Measurements from ENCODE around the gene UGT1A5. TPM values are rescaled to one million over a fixed set of nuclear protein-coding genes. Genes with fewer than 3 reads are reported as not detected.

The UGT1A5 gene
- total and polyA plus RNA-seq, 2 of the 13 experiments (the other 11 are each of a cell fraction or from before 2014, with no cell fraction given): not detected

GRCh38 chr2:233745073-233745755 lies 32.5 kb downstream of the UGT1A5 start (continued):
- TF ChIP-seq ZNF562 (CRISPR knock-in tag; IDR thresholded peaks at IDR 0.05; ENCODE audit: borderline replicate concordance) (peak; percentile 48; the same call in 1 of the 2 replicates), SIX1 (CRISPR knock-in tag; IDR thresholded peaks at IDR 0.05; ENCODE audit: borderline replicate concordance) (peak; percentile 94), ZNF383 (CRISPR knock-in tag; IDR thresholded peaks at IDR 0.05; ENCODE audit: borderline replicate concordance) (no peak), ZKSCAN5 (CRISPR knock-in tag; IDR thresholded peaks at IDR 0.05) (0 out of 2 replicates have a peak, but pooled peaks have one; percentile 33), ZBTB46 (CRISPR knock-in tag; IDR thresholded peaks at IDR 0.05; ENCODE audit: borderline replicate concordance) (no peak), HOXA5 (CRISPR knock-in tag; IDR thresholded peaks at IDR 0.05) (peak; percentile 93), ZNF800 (CRISPR knock-in tag; IDR thresholded peaks at IDR 0.05) (no peak; the same call in 1 of the 2 replicates), NFE2 (CRISPR knock-in tag; IDR thresholded peaks at IDR 0.05) (0 out of 2 replicates have a peak, but pooled peaks have one; percentile 21), ZMYM2 (CRISPR knock-in tag; IDR thresholded peaks at IDR 0.05) (peak; percentile 69), KDM3A (CRISPR knock-in tag; IDR thresholded peaks at IDR 0.05; ENCODE audit: low read depth) (peak; percentile 70; the same call in 1 of the 2 replicates), ZNF512B (CRISPR knock-in tag; IDR thresholded peaks at IDR 0.05; ENCODE audit: borderline replicate concordance) (peak; percentile 93; the same call in 1 of the 2 replicates), RELA (CRISPR knock-in tag; IDR thresholded peaks at IDR 0.05) (no peak), HOXA3 (CRISPR knock-in tag; IDR thresholded peaks at IDR 0.05) (peak; percentile 47; the same call in 1 of the 2 replicates), ARID5B (CRISPR knock-in tag; IDR thresholded peaks at IDR 0.05) (peak; percentile 99), ZSCAN30 (CRISPR knock-in tag; IDR thresholded peaks at IDR 0.05) (peak; percentile 75; the same call in 1 of the 2 replicates), ZNF414 (CRISPR knock-in tag; IDR thresholded peaks at IDR 0.05) (peak; percentile 69; the same call in 1 of the 2 replicates), MXD4 (CRISPR knock-in tag; IDR thresholded peaks at IDR 0.05) (peak; percentile 77; the same call in 1 of the 2 replicates)

Data from HepG2 (cell line).